ENCODE results near the gene GATAD2A.

The GATAD2A gene

GRCh38 chr19:19432732-19433131 is 27.3 kb downstream of the GATAD2A start:
- H3K4me3 ChIP-seq (ENCODE audit: low read depth, low read length) = no peak overlapping the region
- ChIA-PET POLR2A (no interaction called here), CTCF (interaction anchor here (1.0 kb wide), 1 partner anchor 26 kb away, joined by 4 read pairs; no protein-coding TSS in a partner anchor)
- DNase-seq (ENCODE audit: low read depth, low spot score) = no peak
- TF ChIP-seq CTCF (IDR thresholded peaks at IDR 0.05; ENCODE audit: insufficient read depth, low read length, missing control alignments) = no peak

GRCh38 chr19:19433666-19434213 is 28.3 kb downstream of the GATAD2A start:
- TF ChIP-seq CTCF (IDR thresholded peaks at IDR 0.05; ENCODE audit: insufficient read depth, low read length, missing control alignments) = no peak
- POLR2A ChIA-PET = no interaction called here
- DNase-seq (ENCODE audit: low read depth, low spot score) = no peak
- no peak overlapping the region for H3K4me3 ChIP-seq (ENCODE audit: low read depth, low read length)
- CTCF ChIA-PET = no interaction called here

GRCh38 chr19:19434483-19435045 is 29.1 kb downstream of the GATAD2A start:
- POLR2A ChIA-PET = no interaction called here
- no peak for TF ChIP-seq CTCF (IDR thresholded peaks at IDR 0.05; ENCODE audit: insufficient read depth, low read length, missing control alignments)
- H3K4me3 ChIP-seq (ENCODE audit: low read depth, low read length) = no peak overlapping the region
- CTCF ChIA-PET = no interaction called here
- no peak for DNase-seq (ENCODE audit: low read depth, low spot score)

- DNase-seq (ENCODE audit: low read depth, low spot score) = no peak
- CTCF ChIA-PET = interaction anchor here (2.4 kb wide), 1 partner anchor 54 kb away, joined by 5 read pairs; no protein-coding TSS in a partner anchor
- TF ChIP-seq CTCF (IDR thresholded peaks at IDR 0.05; ENCODE audit: insufficient read depth, low read length, missing control alignments) = no peak
- POLR2A ChIA-PET = no interaction called here
- H3K4me3 ChIP-seq (ENCODE audit: low read depth, low read length) = no peak overlapping the region
These were observed 30.7 kb downstream of the GATAD2A start for GRCh38 chr19:19436137-19436691.

- ChIA-PET CTCF (interaction anchor here (2.4 kb wide), 1 partner anchor 52 kb away, joined by 5 read pairs; no protein-coding TSS in a partner anchor), POLR2A (no interaction called here)
These were observed 33.1 kb downstream of the GATAD2A start for GRCh38 chr19:19438366-19439175.

More at GRCh38 chr19:19438366-19439175, 33.1 kb downstream of the GATAD2A start:
- DNase-seq (ENCODE audit: low read depth, low spot score) = no peak
- no peak for TF ChIP-seq CTCF (IDR thresholded peaks at IDR 0.05; ENCODE audit: insufficient read depth, low read length, missing control alignments)
- no peak overlapping the region for H3K4me3 ChIP-seq (ENCODE audit: low read depth, low read length)

All from AG04449 (cell line).